Activated CD4-positive, alpha-beta T cell treated with anti-CD3 and anti-CD28 coated beads, Interleukin-2, amount 50 U/mL, for 24 hours (primary cell): ENCODE data around the gene RRP36.
A peak's percentile ranks its signal among the peaks of the same experiment; 100 is the strongest.
"Not testable (repeated sequence)": the region's sequence is repeated elsewhere in the genome, so short reads cannot be mapped to it uniquely, and the experiment has no call there.

Source experiments
- DNase-seq, 2 donors: peaks; one replicate each; pipeline ENCODE4 v3.0.0-alpha.2; 2020; ENCODE audit warnings: low read depth in 1 of 2, low spot score in 1 of 2

Gene RRP36

GRCh38 chr6:43036712-43037111 lies 15.3 kb downstream of the RRP36 start:
- no peak for DNase-seq

GRCh38 chr6:43037197-43037596 lies 15.8 kb downstream of the RRP36 start:
- DNase-seq = no peak

GRCh38 chr6:43037706-43038105 lies 16.3 kb downstream of the RRP36 start:
- DNase-seq = no peak

- no peak for DNase-seq
Measured at GRCh38 chr6:43038727-43039126, 17.3 kb downstream of the RRP36 start.

GRCh38 chr6:43040542-43041257 lies 19.3 kb downstream of the RRP36 start:
- no peak for DNase-seq

- not testable (repeated sequence) for DNase-seq
Measured at GRCh38 chr6:43041475-43041874, 20.1 kb downstream of the RRP36 start.

- no peak for DNase-seq
Measured at GRCh38 chr6:43043310-43043709, 21.9 kb downstream of the RRP36 start.

- no peak for DNase-seq
Measured at GRCh38 chr6:43045371-43045930, 24.0 kb downstream of the RRP36 start.

GRCh38 chr6:43047998-43048397 lies 26.6 kb downstream of the RRP36 start:
- no peak for DNase-seq

- no peak for DNase-seq
Measured at GRCh38 chr6:43050981-43051380, 29.6 kb downstream of the RRP36 start.

- DNase-seq = no peak
Measured at GRCh38 chr6:43052225-43052841, 30.9 kb downstream of the RRP36 start.

GRCh38 chr6:43052842-43053544 lies 31.6 kb downstream of the RRP36 start:
- DNase-seq = peak; percentile 8 to 18

- peak; percentile 76 to 87 for DNase-seq
Measured at GRCh38 chr6:43053545-43054205, 32.3 kb downstream of the RRP36 start, which contains the start of gene CUL7. CUL7 (minus strand) TSS chr6:43053851; CDS start chr6:43052788, 1,063 bp downstream.

GRCh38 chr6:43054206-43054943 lies 33.0 kb downstream of the RRP36 start:
- no peak for DNase-seq

GRCh38 chr6:43055966-43056365 lies 34.5 kb downstream of the RRP36 start:
- no peak for DNase-seq

GRCh38 chr6:43058531-43058930 lies 37.1 kb downstream of the RRP36 start:
- DNase-seq = no peak

GRCh38 chr6:43059168-43060033 lies 38.0 kb downstream of the RRP36 start, which contains the start of the genes KLC4 and MRPL2:
KLC4 (plus strand) TSS chr6:43059631; CDS start chr6:43061336, 1,705 bp downstream.
MRPL2 (minus strand) TSS chr6:43059434; CDS start chr6:43059381, 53 bp downstream.
- DNase-seq = peak; percentile 91 to 97

- DNase-seq = no peak
Measured at GRCh38 chr6:43060034-43060754, 38.8 kb downstream of the RRP36 start.
